K562 (cell line): ENCODE data around the gene POMT2. TPM values are rescaled to one million over a fixed set of nuclear protein-coding genes. Genes with fewer than 3 reads are reported as not detected.

Experiments used
- ATAC-seq: fragments of 200-7000 bp; cut with Tn5 transposase; 3 replicates; pipeline ENCODE4 v1.9.1; 2020; ENCODE audit warnings: moderate library complexity
- BruUV-seq: library from RNA; stranded (reverse); fragments of 400-500 nt; replicated peaks from 2 replicates; lab custom pipeline; 2021; lab: Mats Ljungman, UMichigan
- CTCF ChIA-PET: fragments of 300-600 bp; formaldehyde crosslinking; extraction: SDS; loops from one replicate; lab custom pipeline; 2021; ENCODE audit warnings: low intra/inter-chr PET ratio; lab: Yijun Ruan, JAX
- POLR2A ChIA-PET: fragments of 300-600, 350-650 bp; sonication (Branson Sonifier 250); formaldehyde crosslinking; extraction: SDS; loops from one replicate; lab custom pipeline; 2021; ENCODE audit warnings: antibody characterized with exemption, inconsistent platforms; lab: Yijun Ruan, JAX
- DNase-seq, 4 experiments: peaks; one replicate each; pipeline versions ENCODE4 v3.0.0 to v3.0.0-alpha.2; 2011 to 2018; ENCODE audit warnings: low spot score in 3 of 4, mixed read lengths in 3 of 4; ENCODE audit errors: extremely low read depth in 1 of 4
- FAIRE-seq: peaks from 2 replicates; lab custom pipeline; 2011; peaks lifted over from hg19 to GRCh38; lab: Jason Lieb, UNC
- H2AFZ ChIP-seq: 2 replicates; pipeline ENCODE4 v1.6.0; 2011; ENCODE audit warnings: low read depth, low read length, control low read depth, inconsistent platforms
- H3K27ac ChIP-seq: fragments of 200-600 bp; 3 replicates; pipeline ENCODE4 v1.8.0; 2011; ENCODE audit warnings: low read depth, mild to moderate bottlenecking, control low read depth, inconsistent platforms, low read length, moderate library complexity, mixed read lengths; ENCODE audit errors: extremely low read depth
- H3K27me3 ChIP-seq, 2 experiments: fragments of 300-600 bp in 1 of 2; 2 replicates in 1 of 2; 3 replicates in 1 of 2; pipeline versions ENCODE4 v1.6.0 to v1.8.0; 2011; ENCODE audit warnings: inconsistent platforms in 2 of 2, low read length in 2 of 2, mild to moderate bottlenecking in 1 of 2, mixed read lengths in 1 of 2, moderate library complexity in 1 of 2; ENCODE audit not compliant: control insufficient read depth in 2 of 2, insufficient read depth in 2 of 2
- H3K36me3 ChIP-seq: fragments of 300-600 bp; 3 replicates; pipeline ENCODE4 v1.8.0; 2011; ENCODE audit warnings: mild to moderate bottlenecking, low read length, inconsistent platforms; ENCODE audit not compliant: control insufficient read depth, insufficient read depth
- H3K4me1 ChIP-seq, 2 experiments: fragments of 200-600 bp in 1 of 2; replicated peaks in 1 of 2; 2 replicates in 1 of 2; 3 replicates in 1 of 2; pipeline versions ENCODE4 v1.5.1 to v1.8.0; 2011; ENCODE audit warnings: inconsistent platforms in 2 of 2, low read length in 2 of 2, mild to moderate bottlenecking in 1 of 2, mixed read lengths in 1 of 2, moderate library complexity in 1 of 2; ENCODE audit not compliant: control insufficient read depth in 2 of 2, insufficient read depth in 2 of 2
- H3K4me2 ChIP-seq: 2 replicates; pipeline ENCODE4 v1.6.1; 2011; ENCODE audit warnings: low read length, control low read depth, inconsistent platforms, mixed read lengths; ENCODE audit not compliant: insufficient read depth
- H3K4me3 ChIP-seq: fragments of 200-600 bp; sonication (generic), shearing (Covaris generic); 2 replicates; pipeline ENCODE4 v1.5.1; 2016; ENCODE audit warnings: control low read depth, inconsistent platforms
- H3K79me2 ChIP-seq: fragments of 200-600 bp; 3 replicates; pipeline ENCODE4 v1.8.0; 2011; ENCODE audit warnings: low read length, inconsistent platforms; ENCODE audit not compliant: control insufficient read depth, insufficient read depth
- H3K9ac ChIP-seq, 2 experiments: 2 replicates each; pipeline versions ENCODE4 v1.6.0 to v1.6.1; 2011; ENCODE audit warnings: low read depth in 2 of 2, low read length in 2 of 2, control low read depth in 1 of 2, inconsistent platforms in 1 of 2, mild to moderate bottlenecking in 1 of 2, mixed read lengths in 1 of 2; ENCODE audit not compliant: insufficient read depth in 1 of 2
- H3K9me1 ChIP-seq: one replicate; pipeline ENCODE4 v1.6.0; 2011; ENCODE audit warnings: inconsistent platforms, mild to moderate bottlenecking, low read length, moderate library complexity; ENCODE audit not compliant: control insufficient read depth, insufficient read depth
- H3K9me3 ChIP-seq: replicated peaks from 2 replicates; pipeline ENCODE4 v1.5.1; 2011; ENCODE audit warnings: low read depth, low read length, inconsistent platforms; ENCODE audit not compliant: control insufficient read depth, insufficient read depth
- H4K20me1 ChIP-seq: replicated peaks from 2 replicates; pipeline ENCODE4 v1.6.1; 2011; ENCODE audit warnings: low read length, inconsistent platforms, mixed read lengths; ENCODE audit not compliant: control insufficient read depth, insufficient read depth
- ARID2 ChIP-seq: fragments of 450-650 bp; IDR thresholded peaks from 2 replicates; pipeline ENCODE4 v1.6.1; 2017; ENCODE audit warnings: antibody characterized with exemption, mild to moderate bottlenecking
- BCL6 ChIP-seq: fragments of 250-450 bp; sonication (Bioruptor Pico); IDR thresholded peaks from 2 replicates; pipeline ENCODE4 v1.4.0; 2020
- FIP1L1 ChIP-seq: fragments of 200-400 bp; formaldehyde crosslinking; IDR thresholded peaks from 2 replicates; pipeline ENCODE4 v1.6.1; 2018; ENCODE audit warnings: mild to moderate bottlenecking, low read depth, low read length; ENCODE audit not compliant: poor library complexity, severe bottlenecking
- FOXJ3 ChIP-seq: sonication (generic); formaldehyde crosslinking; IDR thresholded peaks from 2 replicates; pipeline ENCODE4 v1.4.0; 2020; ENCODE audit warnings: mild to moderate bottlenecking, missing genetic modification reagents
- HMBOX1 ChIP-seq: sonication (generic); IDR thresholded peaks from 2 replicates; pipeline ENCODE4 v1.6.1; 2016
- KDM4B ChIP-seq, 2 experiments: fragments of 450-650 bp in 1 of 2; sonication (generic) in 1 of 2; IDR thresholded peaks; 2 replicates each; pipeline ENCODE4 v1.6.1; 2016 to 2017; ENCODE audit warnings: borderline replicate concordance in 2 of 2, antibody characterized with exemption in 1 of 2, low read depth in 1 of 2, mild to moderate bottlenecking in 1 of 2
- RFX7 ChIP-seq: fragments of 250-450 bp; sonication (Bioruptor Pico); IDR thresholded peaks from 2 replicates; pipeline ENCODE4 v1.5.1; 2021; ENCODE audit warnings: mild to moderate bottlenecking
- RHOXF2B ChIP-seq: fragments of 250-450 bp; sonication (Bioruptor Pico); conservative IDR thresholded peaks from 2 replicates; pipeline ENCODE4 v1.5.1; 2021
- SAFB ChIP-seq: fragments of 200-400 bp; formaldehyde crosslinking; IDR thresholded peaks from 2 replicates; pipeline ENCODE4 v1.6.1; 2017; ENCODE audit warnings: low read depth, low read length, borderline replicate concordance
- WGBS: fragments of 100-300 bp; shearing (Covaris generic); methylation state at CpG from one replicate; pipeline ENCODE4 v1.1.6; 2016; ENCODE audit warnings: low coverage, mixed read lengths; ENCODE audit not compliant: insufficient coverage; ENCODE audit errors: missing lambda C conversion rate; 5-methylcytosine and 5-hydroxymethylcytosine counted together
- in situ Hi-C: fragments of 300-500 bp; cut with MboI; formaldehyde crosslinking; loops from 4 replicates; pipeline ENCODE4 v1.15.0; 2018; ENCODE audit warnings: inconsistent platforms, mixed read lengths
- intact Hi-C: fragments of 100-400 bp; cut with micrococcal nuclease; formaldehyde crosslinking; loops from 2 replicates; pipeline ENCODE4 v1.14.2; 2022
- polyA plus RNA-seq, 8 experiments: library from polyadenylated mRNA; depleted of rRNA in 4 of 8; stranded (reverse) in 5 of 8; unstranded in 3 of 8; fragments of >200 nt; fragmentation: Nextera tagmentation in 2 of 8; fragmentation: Illumina TruSeq in 1 of 8; extraction: Ambion mirVana in 2 of 8; extraction: Trizol in 1 of 8; gene quantifications; 2 replicates each; pipeline versions ENCODE4 v1.2.1 to v1.2.3, GENCODE V29; 2011 to 2014; ENCODE audit warnings: inconsistent platforms in 1 of 8, missing spikeins in 1 of 8
- total RNA-seq, 7 experiments: library from RNA; depleted of rRNA in 6 of 7; stranded (reverse); fragments of >200 nt in 6 of 7; fragmentation: Illumina TruSeq in 2 of 7; extraction: Trizol in 2 of 7; gene quantifications; 2 replicates each; pipeline versions ENCODE4 v1.2.1 to v1.2.3, GENCODE V29; 2011 to 2021; ENCODE audit warnings: low replicate concordance in 1 of 7

Gene POMT2
- total and polyA plus RNA-seq, 9 of the 15 experiments (the other 6 are each of a cell fraction or from before 2014, with no cell fraction given), result 0.39 to 16.6 (median 7.8) TPM

- Histone ChIP-seq H3K79me2 (no peaks in the 10 kb centered on the region), H3K9me3 (no peaks in the 10 kb centered on the region), H3K4me1 (no peaks in the 10 kb centered on the region; a peak in 1 of 5 replicates), H3K36me3 (no peaks in the 10 kb centered on the region), H3K4me3 (no peak overlapping the region), H3K4me2 (no peak overlapping the region), H4K20me1 (no peaks in the 10 kb centered on the region), H2AFZ (no peak overlapping the region), H3K9ac (no peak overlapping the region), H3K27me3 (peaks cover 0 to 21% of the 10 kb centered on the region in 2 experiments; a peak in 2 of 5 replicates), H3K9me1 (no peaks in the 10 kb centered on the region), H3K27ac (no peak overlapping the region)
- BruUV-seq, result no TSS peak
- intact Hi-C loops, result no loop called here
- TF ChIP-seq SAFB, result no peak
- no peak for TF ChIP-seq HMBOX1
- no peak for TF ChIP-seq KDM4B (IDR thresholded peaks at IDR 0.05; ENCODE audit: borderline replicate concordance in 2 of 2, low read depth in 1 of 2)
- no peak for TF ChIP-seq RFX7
- no peak for TF ChIP-seq RHOXF2B (CRISPR knock-in tag)
- TF ChIP-seq FOXJ3 (CRISPR knock-in tag), result no peak
- no peak for TF ChIP-seq FIP1L1
- TF ChIP-seq BCL6 (CRISPR knock-in tag), result no peak
- TF ChIP-seq ARID2, result no peak
- ChIA-PET POLR2A (no interaction called here), CTCF (no interaction called here)
- ATAC-seq (no peak), DNase-seq (no peak), FAIRE-seq (no peak)
- in situ Hi-C loops, result no loop called here
- WGBS, result under 1% methylated on average over 10 of the region's 12 CpGs
These were observed 77.9 kb downstream of the POMT2 start for GRCh38 chr14:77242752-77243151.
